ENCODE results near the gene MID1IP1.

- TF ChIP-seq CTCF (IDR thresholded peaks at IDR 0.05; ENCODE audit: low read length): no peak
- no peak for TF ChIP-seq EZH2 (optimal IDR thresholded peaks at IDR 0.05; ENCODE audit: low read depth, low read length)
- TF ChIP-seq EZH2phosphoT487 (IDR thresholded peaks at IDR 0.05; ENCODE audit: low read length): no peak
Measured at GRCh38 chrX:38816155-38816554, 14.9 kb downstream of the MID1IP1 start.

Data from MM.1S (cell line).